Skin epidermis (tissue), 12 donors: Measurements from ENCODE around the gene FBXL15.

Experiments
- H3K27ac ChIP-seq, 21 experiments: fragments of 200-600 bp; sonication (generic) in 11 of 21; one replicate each; pipeline ENCODE4 v1.5.0; 2020; ENCODE audit warnings: mild to moderate bottlenecking in 3 of 21, inconsistent platforms in 2 of 21, moderate library complexity in 2 of 21
- H3K4me3 ChIP-seq, 7 experiments: fragments of 200-600 bp; sonication (generic) in 2 of 7; one replicate each; pipeline ENCODE4 v1.5.0; 2020; ENCODE audit warnings: inconsistent platforms in 2 of 7, mild to moderate bottlenecking in 2 of 7, moderate library complexity in 1 of 7

Gene FBXL15

GRCh38 chr10:102396730-102397151, 23.9 kb upstream of the FBXL15 start:
- Histone ChIP-seq H3K27ac (peak overlapping the region in 16 of 21 experiments; percentile 92 to 99 (median 97)), H3K4me3 (peak overlapping the region in 6 of 7 experiments; percentile 64 to 81 (median 72))

- peak overlapping the region in 8 of 21 experiments; percentile 93 to 99 (median 97) for H3K27ac ChIP-seq
- H3K4me3 ChIP-seq: peak overlapping the region in 1 of 7 experiments; percentile 81
These were observed 23.1 kb upstream of the FBXL15 start for GRCh38 chr10:102397222-102398171.

- Histone ChIP-seq H3K4me3 (peak overlapping the region in 2 of 7 experiments; percentile 48 to 49), H3K27ac (peak overlapping the region in 11 of 21 experiments; percentile 14 to 92 (median 80))
These were observed 22.2 kb upstream of the FBXL15 start for GRCh38 chr10:102398172-102399020.

GRCh38 chr10:102399217-102400021, 21.2 kb upstream of the FBXL15 start:
- Histone ChIP-seq H3K27ac (peak overlapping the region in 20 of 21 experiments; percentile 55 to 92 (median 79)), H3K4me3 (peak overlapping the region; percentile 36 to 49 (median 46))

GRCh38 chr10:102400076-102400475, 20.6 kb upstream of the FBXL15 start:
- peak overlapping the region in 2 of 7 experiments; percentile 48 to 49 for H3K4me3 ChIP-seq

GRCh38 chr10:102400598-102401341, 19.9 kb upstream of the FBXL15 start:
- no peak overlapping the region for H3K27ac ChIP-seq

More at GRCh38 chr10:102400076-102400475, 20.6 kb upstream of the FBXL15 start:
- peak overlapping the region in 11 of 21 experiments; percentile 55 to 89 (median 78) for H3K27ac ChIP-seq

GRCh38 chr10:102401342-102401654, 19.3 kb upstream of the FBXL15 start:
- H3K27ac ChIP-seq: no peak overlapping the region

More at GRCh38 chr10:102400598-102401341, 19.9 kb upstream of the FBXL15 start:
- no peak overlapping the region for H3K4me3 ChIP-seq

GRCh38 chr10:102401735-102402511, 18.7 kb upstream of the FBXL15 start:
- H3K27ac ChIP-seq: no peak overlapping the region
- no peak overlapping the region for H3K4me3 ChIP-seq

More at GRCh38 chr10:102401342-102401654, 19.3 kb upstream of the FBXL15 start:
- H3K4me3 ChIP-seq: no peak overlapping the region

- Histone ChIP-seq H3K4me3 (no peak overlapping the region), H3K27ac (peak overlapping the region in 1 of 21 experiments; percentile 18)
These were observed 18.1 kb upstream of the FBXL15 start for GRCh38 chr10:102402512-102402896.

GRCh38 chr10:102403115-102403514, 17.5 kb upstream of the FBXL15 start:
- no peak overlapping the region for H3K27ac ChIP-seq

GRCh38 chr10:102404361-102405107, 16.1 kb upstream of the FBXL15 start:
- Histone ChIP-seq H3K4me3 (no peak overlapping the region), H3K27ac (no peak overlapping the region)

More at GRCh38 chr10:102403115-102403514, 17.5 kb upstream of the FBXL15 start:
- H3K4me3 ChIP-seq: no peak overlapping the region

GRCh38 chr10:102405108-102405571, 15.5 kb upstream of the FBXL15 start:
- H3K27ac ChIP-seq: no peak overlapping the region
- no peak overlapping the region for H3K4me3 ChIP-seq

GRCh38 chr10:102405632-102406031, 15.0 kb upstream of the FBXL15 start:
- Histone ChIP-seq H3K4me3 (no peak overlapping the region), H3K27ac (no peak overlapping the region)

- Histone ChIP-seq H3K4me3 (no peak overlapping the region), H3K27ac (no peak overlapping the region)
These were observed 13.8 kb upstream of the FBXL15 start for GRCh38 chr10:102406815-102407214.

- H3K4me3 ChIP-seq: no peak overlapping the region
- H3K27ac ChIP-seq: no peak overlapping the region
These were observed 13.1 kb upstream of the FBXL15 start for GRCh38 chr10:102407425-102408130.

GRCh38 chr10:102408131-102408727, 12.4 kb upstream of the FBXL15 start:
- no peak overlapping the region for H3K27ac ChIP-seq
- peak overlapping the region; percentile 26 to 45 (median 30) for H3K4me3 ChIP-seq
